ENCODE data around the gene SKP2.

DNA sequence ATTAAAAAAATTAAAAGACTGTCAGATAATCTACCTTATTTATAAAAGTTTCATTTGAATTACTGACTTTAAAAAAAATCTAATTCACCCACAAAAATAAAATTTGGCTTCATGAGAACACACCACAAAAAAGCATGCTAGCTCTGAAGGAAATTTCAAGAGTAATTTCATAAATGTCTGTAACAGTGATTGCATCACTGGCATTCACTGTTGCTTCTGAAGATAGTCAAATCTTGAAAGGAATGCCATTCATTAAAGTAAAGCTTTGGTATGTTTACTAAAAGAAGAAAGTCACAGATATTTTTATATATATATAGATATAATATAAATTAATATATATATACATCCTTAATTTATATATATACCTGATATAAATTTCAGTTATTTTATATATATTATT lies 46.4 kb downstream of the SKP2 start:
- TF ChIP-seq CTCF (IDR thresholded peaks at IDR 0.05; ENCODE audit: borderline replicate concordance, extremely low read depth, low read length, poor library complexity, severe bottlenecking), result no peak
- no peak for TF ChIP-seq EZH2 (IDR thresholded peaks at IDR 0.05; ENCODE audit: borderline replicate concordance, low read depth, low read length, severe bottlenecking)

Measured in DND-41 (cell line).